ENCODE results near the gene POGZ. TPM values are rescaled to one million over a fixed set of nuclear protein-coding genes. Genes with fewer than 3 reads are reported as not detected.
"Not testable (repeated sequence)": the region's sequence is repeated elsewhere in the genome, so short reads cannot be mapped to it uniquely, and the experiment has no call there.

POGZ gene
- total RNA-seq, 1 experiment from 2014 or later, result 102 TPM

DNA sequence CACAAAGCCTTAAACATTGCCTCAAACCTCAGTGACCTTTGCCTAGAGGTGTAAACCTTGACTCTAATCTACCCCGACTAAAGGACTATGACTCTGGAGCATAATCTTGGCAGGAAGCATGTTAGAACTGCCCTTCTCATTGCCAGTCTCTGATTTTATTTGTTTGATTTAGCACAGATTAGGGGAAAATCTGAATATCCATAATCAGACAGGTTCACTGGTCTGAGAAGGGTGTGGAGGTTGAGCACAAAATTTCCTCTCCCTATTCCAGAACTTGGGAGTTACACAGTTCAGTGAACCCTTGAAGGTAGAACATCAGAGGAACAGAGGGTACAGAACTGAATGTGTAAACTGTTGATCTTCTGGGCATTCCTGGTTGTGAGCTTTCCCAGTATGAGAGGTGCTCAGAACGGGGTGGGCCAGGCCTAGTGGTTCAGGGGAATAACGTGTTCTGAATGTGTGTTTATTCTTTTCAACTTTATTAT lies 68.2 kb downstream of the POGZ start:
- H2AK5ac ChIP-seq (ENCODE audit: insufficient read length, low read length), result no peak overlapping the region
- Mint-ChIP-seq H3K36me3 (ENCODE audit: insufficient read depth in 1 of 3, low read depth in 3 of 3) (peaks cover 0 to 2% (median 0%) of the 10 kb centered on the region in 3 experiments; a peak in 1 of 7 replicates), H3K4me1 (no peaks in the 10 kb centered on the region), H3K27me3 (ENCODE audit: low read depth) (peaks cover 8% of the 10 kb centered on the region), H3K27ac (no peak overlapping the region), H3K9me3 (peaks cover 7 to 9% of the 10 kb centered on the region in 2 experiments), H3K4me3 (no peak overlapping the region)
- H3K4me2 ChIP-seq (ENCODE audit: insufficient read depth, insufficient read length, low read length), result no peak overlapping the region
- H3K27ac ChIP-seq (ENCODE audit: insufficient read length, low read depth, low read length), result no peak overlapping the region
- no peaks in the 10 kb centered on the region for H3K9me3 ChIP-seq (ENCODE audit: control insufficient read depth, low read depth, low read length)
- H3K56ac ChIP-seq (ENCODE audit: insufficient read length, low read depth, low read length), result no peak overlapping the region
- DNase-seq, result no peak
- H4K5ac ChIP-seq (ENCODE audit: insufficient read length, low read depth, low read length), result no peak overlapping the region
- H3T11ph ChIP-seq (ENCODE audit: low read length), result no peak overlapping the region
- TF ChIP-seq, protein P1, sequence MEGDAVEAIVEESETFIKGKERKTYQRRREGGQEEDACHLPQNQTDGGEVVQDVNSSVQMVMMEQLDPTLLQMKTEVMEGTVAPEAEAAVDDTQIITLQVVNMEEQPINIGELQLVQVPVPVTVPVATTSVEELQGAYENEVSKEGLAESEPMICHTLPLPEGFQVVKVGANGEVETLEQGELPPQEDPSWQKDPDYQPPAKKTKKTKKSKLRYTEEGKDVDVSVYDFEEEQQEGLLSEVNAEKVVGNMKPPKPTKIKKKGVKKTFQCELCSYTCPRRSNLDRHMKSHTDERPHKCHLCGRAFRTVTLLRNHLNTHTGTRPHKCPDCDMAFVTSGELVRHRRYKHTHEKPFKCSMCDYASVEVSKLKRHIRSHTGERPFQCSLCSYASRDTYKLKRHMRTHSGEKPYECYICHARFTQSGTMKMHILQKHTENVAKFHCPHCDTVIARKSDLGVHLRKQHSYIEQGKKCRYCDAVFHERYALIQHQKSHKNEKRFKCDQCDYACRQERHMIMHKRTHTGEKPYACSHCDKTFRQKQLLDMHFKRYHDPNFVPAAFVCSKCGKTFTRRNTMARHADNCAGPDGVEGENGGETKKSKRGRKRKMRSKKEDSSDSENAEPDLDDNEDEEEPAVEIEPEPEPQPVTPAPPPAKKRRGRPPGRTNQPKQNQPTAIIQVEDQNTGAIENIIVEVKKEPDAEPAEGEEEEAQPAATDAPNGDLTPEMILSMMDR (conservative IDR thresholded peaks at IDR 0.05), result no peak
- no CpG with 5 or more reads among the region's 3 CpGs for whole genome bisulfite sequencing (ENCODE audit: extremely low coverage, insufficient read length, low lambda C conversion rate)
- no peak overlapping the region for H3K14ac ChIP-seq (ENCODE audit: insufficient read depth, low read length)
- no peak overlapping the region for H4K8ac ChIP-seq (replicated peaks; ENCODE audit: insufficient read length, low read depth, low read length)
- H2BK15ac ChIP-seq (ENCODE audit: low read depth, low read length), result no peak overlapping the region
- no peak overlapping the region for H4K91ac ChIP-seq (ENCODE audit: insufficient read length, low read depth, low read length)
- no peaks in the 10 kb centered on the region for H3K4me1 ChIP-seq (ENCODE audit: insufficient read depth, low read length)
- H2BK12ac ChIP-seq (ENCODE audit: insufficient read length, low read depth, low read length), result no peak overlapping the region
- H2AFZ ChIP-seq (ENCODE audit: low read length), result no peak overlapping the region
- no peak overlapping the region for H2BK120ac ChIP-seq (ENCODE audit: low read depth, low read length, poor library complexity, severe bottlenecking)
- H2BK5ac ChIP-seq (ENCODE audit: insufficient read length, low read length), result no peak overlapping the region
- H3K18ac ChIP-seq (ENCODE audit: insufficient read length, low read depth, low read length), result no peak overlapping the region
- H3K23ac ChIP-seq (ENCODE audit: insufficient read length, low read depth, low read length), result no peak overlapping the region
- no peaks in the 10 kb centered on the region for H3K79me2 ChIP-seq (ENCODE audit: insufficient read depth, low read length)
- no peaks in the 10 kb centered on the region for H3K23me2 ChIP-seq (ENCODE audit: insufficient read length, low read depth, low read length, poor library complexity, severe bottlenecking)
- no peaks in the 10 kb centered on the region for H4K20me1 ChIP-seq (ENCODE audit: control insufficient read depth, insufficient read depth, insufficient read length)
- no peaks in the 10 kb centered on the region for H3K79me1 ChIP-seq (ENCODE audit: insufficient read depth, low read depth, low read length, poor library complexity, severe bottlenecking)
- no peak overlapping the region for H2BK20ac ChIP-seq (ENCODE audit: low read depth, low read length, poor library complexity, severe bottlenecking)
- H3K4ac ChIP-seq (ENCODE audit: low read depth, low read length), result no peak overlapping the region
- H3K27me3 ChIP-seq (ENCODE audit: insufficient read depth, low read length), result no peaks in the 10 kb centered on the region
- no peak overlapping the region for H3K9ac ChIP-seq (ENCODE audit: extremely low read depth, insufficient read length, low read length)

DNA sequence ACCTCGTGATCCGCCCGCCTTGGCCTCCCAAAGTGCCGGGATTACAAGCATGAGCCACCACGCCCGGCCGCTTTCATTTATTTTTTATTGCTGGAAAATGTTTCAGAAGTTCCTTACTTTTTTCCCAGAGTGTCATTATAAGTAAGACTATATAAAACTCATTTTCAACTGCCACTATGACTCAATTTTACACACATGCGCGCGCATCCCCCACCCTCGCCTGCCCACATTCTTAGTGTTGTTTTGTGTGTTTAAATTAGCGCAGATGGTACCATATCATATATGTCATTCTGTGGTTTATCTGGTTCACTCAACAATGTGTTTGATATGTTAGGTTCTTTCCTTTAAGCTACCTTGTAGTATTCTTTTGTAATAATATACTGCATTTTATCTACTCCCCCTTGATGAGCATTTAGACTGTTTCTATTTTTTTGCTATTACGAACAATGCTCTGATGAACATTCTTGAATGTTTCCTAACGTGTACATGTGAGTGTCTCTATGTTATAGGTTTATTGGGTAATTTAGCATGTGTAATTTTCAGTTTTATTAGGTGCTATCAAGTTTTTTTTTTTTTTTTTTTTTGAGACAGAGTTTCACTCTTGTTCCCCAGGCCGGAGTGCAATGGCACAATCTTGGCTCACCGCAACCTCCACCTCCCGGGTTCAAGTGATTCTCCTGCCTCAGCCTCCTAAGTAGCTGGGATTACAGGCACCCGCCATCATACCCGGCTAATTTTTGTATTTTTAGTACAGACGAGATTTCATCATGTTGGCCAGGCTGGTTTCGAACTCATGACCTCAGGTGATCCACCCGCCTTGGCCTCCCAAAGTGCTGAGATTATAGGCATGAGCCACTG lies 68.8 kb downstream of the POGZ start:
- H3K27ac Mint-ChIP-seq; H3K27me3 Mint-ChIP-seq (ENCODE audit: low read depth); H3K4me1 ChIP-seq (ENCODE audit: insufficient read depth, low read length); H4K91ac ChIP-seq (ENCODE audit: insufficient read length, low read depth, low read length); H3K23me2 ChIP-seq (ENCODE audit: insufficient read length, low read depth, low read length, poor library complexity, severe bottlenecking); H3K27ac ChIP-seq (ENCODE audit: insufficient read length, low read depth, low read length); H2BK12ac ChIP-seq (ENCODE audit: insufficient read length, low read depth, low read length); H4K8ac ChIP-seq (replicated peaks; ENCODE audit: insufficient read length, low read depth, low read length); H3K79me1 ChIP-seq (ENCODE audit: insufficient read depth, low read depth, low read length, poor library complexity, severe bottlenecking); H3K4me2 ChIP-seq (ENCODE audit: insufficient read depth, insufficient read length, low read length); H3K9ac ChIP-seq (ENCODE audit: extremely low read depth, insufficient read length, low read length); H2BK120ac ChIP-seq (ENCODE audit: low read depth, low read length, poor library complexity, severe bottlenecking); H3K36me3 Mint-ChIP-seq (ENCODE audit: insufficient read depth in 1 of 3, low read depth in 3 of 3); DNase-seq; H3K4ac ChIP-seq (ENCODE audit: low read depth, low read length); H2BK15ac ChIP-seq (ENCODE audit: low read depth, low read length); H4K5ac ChIP-seq (ENCODE audit: insufficient read length, low read depth, low read length); H3K18ac ChIP-seq (ENCODE audit: insufficient read length, low read depth, low read length); H3K4me3 Mint-ChIP-seq; H3K79me2 ChIP-seq (ENCODE audit: insufficient read depth, low read length); H2AK5ac ChIP-seq (ENCODE audit: insufficient read length, low read length); H3K4me1 Mint-ChIP-seq; H2BK5ac ChIP-seq (ENCODE audit: insufficient read length, low read length); H3K14ac ChIP-seq (ENCODE audit: insufficient read depth, low read length); H2BK20ac ChIP-seq (ENCODE audit: low read depth, low read length, poor library complexity, severe bottlenecking); H3K56ac ChIP-seq (ENCODE audit: insufficient read length, low read depth, low read length); H2AFZ ChIP-seq (ENCODE audit: low read length); H3K27me3 ChIP-seq (ENCODE audit: insufficient read depth, low read length); H4K20me1 ChIP-seq (ENCODE audit: control insufficient read depth, insufficient read depth, insufficient read length); H3K9me3 ChIP-seq (ENCODE audit: control insufficient read depth, low read depth, low read length); H3T11ph ChIP-seq (ENCODE audit: low read length); H3K23ac ChIP-seq (ENCODE audit: insufficient read length, low read depth, low read length): not testable (repeated sequence)
- WGBS (ENCODE audit: extremely low coverage, insufficient read length, low lambda C conversion rate), result no CpG with 5 or more reads among the region's 22 CpGs
- peaks cover 9 to 10% of the 10 kb centered on the region in 2 experiments for H3K9me3 Mint-ChIP-seq

Data from H9 (cell line).